BE2C (cell line): ENCODE measurements around the gene SPDYA.

ENCODE experiments used
- DNase-seq: peaks from one replicate; pipeline ENCODE4 v3.0.0-alpha.2; 2020
- H3K27me3 ChIP-seq: fragments of 250-450 bp; sonication (Bioruptor Pico); 2 replicates; pipeline ENCODE4 v1.5.1; 2020; ENCODE audit warnings: mild to moderate bottlenecking
- H3K36me3 ChIP-seq: fragments of 250-450 bp; sonication (Bioruptor Pico); 2 replicates; pipeline ENCODE4 v1.5.1; 2020; ENCODE audit warnings: mild to moderate bottlenecking
- H3K4me1 ChIP-seq: fragments of 250-450 bp; sonication (Bioruptor Pico); 2 replicates; pipeline ENCODE4 v1.5.1; 2020
- H3K4me3 ChIP-seq: 2 replicates; pipeline ENCODE4 v1.5.1; 2011; ENCODE audit warnings: low read depth, low read length
- H3K9me3 ChIP-seq: fragments of 250-450 bp; sonication (Bioruptor Pico); 2 replicates; pipeline ENCODE4 v1.5.1; 2020
- CTCF ChIP-seq: IDR thresholded peaks from 2 replicates; pipeline ENCODE4 v1.5.1; 2012; ENCODE audit warnings: mild to moderate bottlenecking, low read depth, low read length

Gene SPDYA

DNA sequence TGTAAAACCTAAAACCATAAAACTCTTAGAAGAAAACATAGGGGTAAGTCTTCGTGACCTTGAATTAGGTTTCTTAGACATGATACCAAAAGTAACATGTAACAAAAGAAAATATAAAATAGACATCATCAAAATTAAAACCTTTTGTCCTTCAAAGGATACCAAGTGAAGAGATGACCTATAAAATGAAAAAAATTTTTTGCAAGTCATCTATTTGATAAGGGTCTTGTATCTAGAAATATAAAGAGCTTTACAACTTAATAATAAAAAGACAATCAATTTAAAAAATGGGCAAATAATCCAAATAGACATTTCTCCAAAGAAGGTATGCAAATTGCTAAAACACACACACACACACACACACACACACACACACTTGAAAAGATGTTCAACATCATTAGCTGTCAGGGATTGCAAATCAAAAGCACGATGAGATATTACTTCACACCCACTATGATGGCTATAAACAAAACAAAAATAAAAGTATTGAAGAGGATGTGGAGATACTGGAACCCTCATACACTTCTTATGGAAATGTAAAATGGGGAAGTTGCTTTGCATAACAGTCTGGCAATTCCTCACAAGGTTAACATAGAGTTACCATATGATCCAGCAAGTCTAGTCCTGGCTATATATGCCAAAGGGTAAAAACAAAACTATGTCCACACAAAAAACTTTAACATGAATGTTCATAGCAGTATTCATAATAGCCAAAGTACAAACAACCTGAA lies 23.3 kb downstream of the SPDYA start:
- no peaks in the 10 kb centered on the region for H3K9me3 ChIP-seq
- no peak for DNase-seq
- no peaks in the 10 kb centered on the region for H3K36me3 ChIP-seq
- no peaks in the 10 kb centered on the region for H3K4me1 ChIP-seq
- H3K27me3 ChIP-seq = no peaks in the 10 kb centered on the region; the same call in 1 of the 2 replicates
- TF ChIP-seq CTCF = no peak
- no peak overlapping the region for H3K4me3 ChIP-seq

DNA sequence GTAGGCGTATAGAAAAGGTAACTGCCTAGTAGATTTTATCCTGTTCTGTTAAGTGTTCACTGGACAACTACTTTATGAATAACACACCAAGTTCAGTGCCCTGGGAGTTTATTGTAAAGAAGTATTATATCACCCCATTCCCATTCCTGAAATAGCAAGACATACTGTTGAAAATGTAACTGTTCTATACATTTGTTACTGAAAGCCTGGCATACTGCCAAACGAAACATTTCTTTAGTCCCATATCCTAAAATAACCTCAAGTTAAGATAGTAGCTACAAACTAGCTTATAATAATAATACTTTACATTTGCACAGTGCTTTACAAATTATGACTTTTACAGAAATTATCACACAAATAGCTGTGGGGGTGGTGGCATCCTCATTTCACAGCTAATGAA lies 25.1 kb downstream of the SPDYA start:
- no peak for TF ChIP-seq CTCF
- no peak overlapping the region for H3K4me3 ChIP-seq
- H3K4me1 ChIP-seq = no peaks in the 10 kb centered on the region
- no peaks in the 10 kb centered on the region; the same call in 1 of the 2 replicates for H3K27me3 ChIP-seq
- no peaks in the 10 kb centered on the region for H3K9me3 ChIP-seq
- no peaks in the 10 kb centered on the region for H3K36me3 ChIP-seq
- no peak for DNase-seq

DNA sequence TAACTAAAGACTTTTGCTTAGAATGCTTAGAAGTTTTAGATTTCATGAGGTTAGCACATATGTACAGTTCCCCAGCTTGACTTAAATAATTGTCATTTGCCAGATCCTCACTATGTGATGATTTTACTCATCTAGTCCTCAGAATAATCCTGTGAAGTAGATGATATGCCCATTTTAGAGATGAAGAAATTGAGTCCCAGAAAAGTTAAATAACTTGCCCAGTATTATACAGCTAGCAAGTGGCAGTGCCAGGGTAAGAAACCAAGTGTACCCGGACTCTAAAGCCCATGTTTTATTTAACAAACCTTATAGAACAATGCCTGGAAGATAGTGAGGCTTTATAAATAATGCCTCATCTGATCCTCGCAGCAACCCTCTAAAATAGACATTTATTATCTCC lies 28.3 kb downstream of the SPDYA start:
- H3K9me3 ChIP-seq = no peaks in the 10 kb centered on the region
- H3K27me3 ChIP-seq = no peaks in the 10 kb centered on the region
- no peak for TF ChIP-seq CTCF
- H3K36me3 ChIP-seq = no peaks in the 10 kb centered on the region
- no peaks in the 10 kb centered on the region for H3K4me1 ChIP-seq
- no peak for DNase-seq
- H3K4me3 ChIP-seq = no peak overlapping the region

GRCh38 chr2:28842042-28842441 lies 31.4 kb downstream of the SPDYA start:
- Histone ChIP-seq H3K27me3 (no peaks in the 10 kb centered on the region), H3K9me3 (no peaks in the 10 kb centered on the region), H3K4me3 (no peak overlapping the region), H3K36me3 (no peaks in the 10 kb centered on the region), H3K4me1 (no peaks in the 10 kb centered on the region)
- DNase-seq = no peak
- no peak for TF ChIP-seq CTCF

- no peak for DNase-seq
- peaks cover 4% of the 10 kb centered on the region for H3K36me3 ChIP-seq
- no peaks in the 10 kb centered on the region for H3K4me1 ChIP-seq
- TF ChIP-seq CTCF = no peak
- H3K9me3 ChIP-seq = no peaks in the 10 kb centered on the region
- no peaks in the 10 kb centered on the region for H3K27me3 ChIP-seq
- no peak overlapping the region for H3K4me3 ChIP-seq
Observed at GRCh38 chr2:28855193-28855592, 44.6 kb downstream of the SPDYA start.

- no peak for DNase-seq
- no peaks in the 10 kb centered on the region for H3K9me3 ChIP-seq
- H3K4me1 ChIP-seq = no peaks in the 10 kb centered on the region
- peaks cover 12% of the 10 kb centered on the region for H3K36me3 ChIP-seq
- no peak overlapping the region for H3K4me3 ChIP-seq
- no peaks in the 10 kb centered on the region for H3K27me3 ChIP-seq
- TF ChIP-seq CTCF = no peak
Observed at GRCh38 chr2:28855977-28856376, 45.3 kb downstream of the SPDYA start.
